Measurements from ENCODE around the gene B9D1. TPM values are rescaled to one million over a fixed set of nuclear protein-coding genes. Genes with fewer than 3 reads are reported as not detected.

Gene B9D1
- total and polyA plus RNA-seq, 2 donors = 14.4 to 14.5 TPM

DNA sequence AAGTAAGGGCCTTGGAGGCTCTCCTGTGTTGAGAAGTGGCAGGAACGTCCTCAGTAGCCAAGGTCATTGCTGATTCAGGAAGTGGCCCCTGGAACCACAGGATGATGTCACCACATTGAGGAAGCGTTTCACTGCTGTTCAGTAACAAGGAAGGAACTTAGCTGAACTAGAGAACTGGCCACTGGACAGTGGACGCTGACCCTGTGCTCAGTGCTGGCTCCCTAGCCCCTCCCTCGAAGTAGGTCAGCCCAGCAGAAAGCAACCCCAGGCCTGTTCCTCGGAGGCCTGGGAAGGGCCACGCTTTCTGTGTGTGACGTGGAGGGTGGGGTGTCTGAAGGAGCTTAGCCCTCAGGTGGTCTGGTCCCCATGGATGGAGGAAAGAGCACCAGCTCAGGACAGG is 58.3 kb downstream of the B9D1 start:
- no peak overlapping the region for H3K4me3 ChIP-seq (ENCODE audit: low read depth, low read length)
- no peak for DNase-seq (ENCODE audit: extremely low spot score)
- H3K36me3 ChIP-seq (ENCODE audit: insufficient read depth) = no peaks in the 10 kb centered on the region
- 75% methylated on average over 7 of the region's 7 CpGs for WGBS
- no peak overlapping the region for H3K27ac ChIP-seq (ENCODE audit: low read depth)
- H3K4me1 ChIP-seq (ENCODE audit: insufficient read depth) = no peaks in the 10 kb centered on the region

GRCh38 chr17:19303367-19303776 is 59.2 kb downstream of the B9D1 start:
- DNase-seq (ENCODE audit: extremely low spot score) = no peak
- Histone ChIP-seq H3K27ac (ENCODE audit: low read depth) (no peak overlapping the region), H3K4me3 (ENCODE audit: low read depth, low read length) (no peak overlapping the region), H3K36me3 (ENCODE audit: insufficient read depth) (no peaks in the 10 kb centered on the region), H3K4me1 (ENCODE audit: insufficient read depth) (no peaks in the 10 kb centered on the region)
- 86% methylated on average over 9 of the region's 9 CpGs for WGBS

DNA sequence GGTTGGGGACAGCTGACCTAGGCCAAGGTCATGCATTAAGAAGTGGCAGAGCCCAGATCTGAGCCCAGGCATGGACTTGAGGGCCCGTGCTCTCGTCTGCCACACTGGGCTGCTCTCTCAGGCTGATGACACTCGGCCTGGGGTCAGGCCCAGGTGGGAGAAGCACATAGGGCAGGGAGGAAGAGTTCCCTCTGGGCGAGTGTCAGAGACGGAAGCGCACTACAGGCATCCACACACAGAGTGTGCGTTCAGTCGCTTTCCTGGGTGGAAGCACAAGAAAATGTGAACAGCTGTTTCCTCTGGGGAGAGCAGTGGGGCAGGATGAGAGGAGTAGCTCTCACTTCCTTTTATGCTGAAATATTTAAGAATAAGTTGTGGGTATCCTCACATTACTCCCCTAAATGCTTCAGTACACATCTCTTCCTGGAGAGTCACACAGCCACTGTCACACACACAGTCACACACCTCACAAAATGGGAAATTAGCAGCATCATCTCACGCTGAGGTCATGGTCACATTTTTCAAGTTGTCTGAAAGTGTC is 59.7 kb downstream of the B9D1 start:
- H3K27ac ChIP-seq (ENCODE audit: low read depth) = no peak overlapping the region
- no peak for DNase-seq (ENCODE audit: extremely low spot score)
- no peaks in the 10 kb centered on the region for H3K4me1 ChIP-seq (ENCODE audit: insufficient read depth)
- no peak overlapping the region for H3K4me3 ChIP-seq (ENCODE audit: low read depth, low read length)
- WGBS = 75% methylated on average over 9 of the region's 9 CpGs
- no peaks in the 10 kb centered on the region for H3K36me3 ChIP-seq (ENCODE audit: insufficient read depth)

- WGBS = 93% methylated on average over 9 of the region's 9 CpGs
- no peaks in the 10 kb centered on the region for H3K4me1 ChIP-seq (ENCODE audit: insufficient read depth)
- H3K27ac ChIP-seq (ENCODE audit: low read depth) = no peak overlapping the region
- no peaks in the 10 kb centered on the region for H3K36me3 ChIP-seq (ENCODE audit: insufficient read depth)
- no peak overlapping the region for H3K4me3 ChIP-seq (ENCODE audit: low read depth, low read length)
- no peak for DNase-seq (ENCODE audit: extremely low spot score)
Measured at GRCh38 chr17:19301973-19302372, 60.5 kb downstream of the B9D1 start.

DNA sequence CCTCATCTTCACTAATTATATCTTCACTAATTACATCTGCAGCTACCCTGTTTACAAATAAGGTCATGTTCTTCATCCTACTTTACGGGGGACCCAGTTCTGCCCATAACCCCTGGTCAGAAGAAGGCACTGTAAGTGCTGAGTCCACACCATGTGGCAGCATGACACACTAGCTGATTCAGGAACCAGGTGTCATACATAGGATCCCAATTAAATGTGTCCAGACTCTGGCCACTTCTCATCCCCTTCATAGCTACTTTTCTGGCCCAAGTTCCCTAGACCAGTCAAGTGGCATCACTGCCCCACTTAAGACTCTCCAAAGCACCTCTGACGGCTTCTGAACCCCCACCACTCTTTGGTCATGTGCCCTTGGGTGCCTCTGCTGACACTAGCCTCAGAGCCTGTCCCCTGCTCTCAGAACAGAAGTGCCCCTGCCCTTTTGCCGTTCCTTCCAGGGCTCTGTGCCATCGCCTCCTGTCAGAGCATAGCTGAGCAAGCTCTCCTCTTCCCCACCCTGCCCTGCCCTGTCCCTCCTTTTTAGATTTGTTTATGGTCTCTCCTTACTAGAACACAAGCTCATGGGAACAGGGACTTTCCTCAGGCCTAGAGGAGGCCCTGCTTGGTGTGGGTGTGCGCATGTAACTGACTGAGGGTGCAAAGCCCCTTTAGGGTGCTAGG is 61.1 kb downstream of the B9D1 start:
- H3K4me1 ChIP-seq (ENCODE audit: insufficient read depth) = no peaks in the 10 kb centered on the region
- H3K4me3 ChIP-seq (ENCODE audit: low read depth, low read length) = no peak overlapping the region
- H3K27ac ChIP-seq (ENCODE audit: low read depth) = no peak overlapping the region
- no peak for DNase-seq (ENCODE audit: extremely low spot score)
- WGBS = 79% methylated on average over 5 of the region's 5 CpGs
- H3K36me3 ChIP-seq (ENCODE audit: insufficient read depth) = no peaks in the 10 kb centered on the region

- Histone ChIP-seq H3K4me1 (ENCODE audit: insufficient read depth) (no peaks in the 10 kb centered on the region), H3K4me3 (ENCODE audit: low read depth, low read length) (no peak overlapping the region), H3K36me3 (ENCODE audit: insufficient read depth) (no peaks in the 10 kb centered on the region), H3K27ac (ENCODE audit: low read depth) (no peak overlapping the region)
- DNase-seq (ENCODE audit: extremely low spot score) = no peak
- 92% methylated on average over 7 of the region's 7 CpGs for WGBS
Measured at GRCh38 chr17:19299866-19300265, 62.7 kb downstream of the B9D1 start.

DNA sequence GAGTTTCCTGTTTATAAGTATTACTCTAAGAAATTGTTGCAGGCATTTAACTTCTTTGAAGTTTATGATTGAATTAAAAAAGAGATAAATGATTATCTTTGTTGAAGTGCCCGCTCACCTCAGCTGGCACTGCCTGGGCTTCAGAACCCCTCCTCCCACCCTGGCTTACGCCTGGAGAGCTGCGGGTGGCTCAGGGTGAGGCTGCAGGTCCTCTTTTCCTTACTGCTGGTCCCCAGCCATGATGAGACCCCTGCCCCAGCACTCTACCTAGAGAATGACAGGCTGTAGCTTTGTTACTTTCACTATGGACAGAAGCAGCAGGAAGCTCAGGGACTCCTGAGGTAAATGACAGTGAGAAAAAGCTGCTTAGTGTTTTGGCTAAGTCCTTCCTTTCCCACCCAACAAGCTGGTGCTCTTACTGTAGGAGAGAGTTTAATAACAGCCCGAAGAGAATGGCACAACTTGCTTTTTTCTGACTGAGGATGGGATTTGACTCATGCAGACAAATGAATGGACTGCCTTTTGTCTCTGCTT is 63.2 kb downstream of the B9D1 start:
- no peak overlapping the region for H3K27ac ChIP-seq (ENCODE audit: low read depth)
- no peaks in the 10 kb centered on the region for H3K4me1 ChIP-seq (ENCODE audit: insufficient read depth)

DNA sequence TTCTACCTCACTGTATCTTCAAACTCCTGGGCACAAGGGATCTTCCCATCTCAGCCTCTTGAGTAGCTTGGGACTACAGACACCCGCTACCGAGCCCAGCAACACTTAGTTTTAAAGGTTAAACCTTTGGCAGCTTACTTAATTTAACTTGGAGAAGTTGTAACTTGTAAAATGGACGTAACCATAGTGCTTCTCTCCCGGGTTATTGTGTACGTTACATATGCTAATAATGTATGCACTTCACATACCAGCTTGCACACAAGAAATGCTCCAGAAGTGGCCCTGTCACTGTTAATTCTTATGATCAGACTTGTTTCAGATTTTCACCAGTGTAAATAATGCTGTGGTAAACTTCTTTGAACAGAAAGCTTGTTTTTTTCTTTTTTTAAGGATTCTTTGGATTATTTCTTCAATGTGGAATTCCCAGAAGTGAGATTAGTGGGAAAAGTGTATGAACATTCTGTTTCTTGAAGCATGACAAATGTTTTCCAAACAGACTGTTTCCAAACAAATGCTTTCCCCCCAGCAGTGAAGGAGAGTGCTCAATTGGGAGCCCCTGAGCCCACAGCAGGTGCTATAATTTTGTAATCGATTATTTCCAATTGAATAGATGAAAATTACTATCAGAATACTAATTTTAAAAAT is 63.8 kb downstream of the B9D1 start:
- no peak for DNase-seq (ENCODE audit: extremely low spot score)
- Histone ChIP-seq H3K4me1 (ENCODE audit: insufficient read depth) (no peaks in the 10 kb centered on the region), H3K27ac (ENCODE audit: low read depth) (no peak overlapping the region), H3K36me3 (ENCODE audit: insufficient read depth) (no peaks in the 10 kb centered on the region), H3K4me3 (ENCODE audit: low read depth, low read length) (no peak overlapping the region)
- 70% methylated on average over 6 of the region's 6 CpGs for WGBS

More for the DNA sequence above, 63.2 kb downstream of the B9D1 start:
- 85% methylated on average over 4 of the region's 4 CpGs for WGBS
- Histone ChIP-seq H3K36me3 (ENCODE audit: insufficient read depth) (no peaks in the 10 kb centered on the region), H3K4me3 (ENCODE audit: low read depth, low read length) (no peak overlapping the region)
- no peak for DNase-seq (ENCODE audit: extremely low spot score)

- H3K4me1 ChIP-seq (ENCODE audit: insufficient read depth) = no peaks in the 10 kb centered on the region
- 71% methylated on average over 11 of the region's 11 CpGs for WGBS
- H3K27ac ChIP-seq (ENCODE audit: low read depth) = no peak overlapping the region
- no peak overlapping the region for H3K4me3 ChIP-seq (ENCODE audit: low read depth, low read length)
- H3K36me3 ChIP-seq (ENCODE audit: insufficient read depth) = no peaks in the 10 kb centered on the region
- no peak for DNase-seq (ENCODE audit: extremely low spot score)
Measured at GRCh38 chr17:19296786-19297778, 65.4 kb downstream of the B9D1 start.

DNA sequence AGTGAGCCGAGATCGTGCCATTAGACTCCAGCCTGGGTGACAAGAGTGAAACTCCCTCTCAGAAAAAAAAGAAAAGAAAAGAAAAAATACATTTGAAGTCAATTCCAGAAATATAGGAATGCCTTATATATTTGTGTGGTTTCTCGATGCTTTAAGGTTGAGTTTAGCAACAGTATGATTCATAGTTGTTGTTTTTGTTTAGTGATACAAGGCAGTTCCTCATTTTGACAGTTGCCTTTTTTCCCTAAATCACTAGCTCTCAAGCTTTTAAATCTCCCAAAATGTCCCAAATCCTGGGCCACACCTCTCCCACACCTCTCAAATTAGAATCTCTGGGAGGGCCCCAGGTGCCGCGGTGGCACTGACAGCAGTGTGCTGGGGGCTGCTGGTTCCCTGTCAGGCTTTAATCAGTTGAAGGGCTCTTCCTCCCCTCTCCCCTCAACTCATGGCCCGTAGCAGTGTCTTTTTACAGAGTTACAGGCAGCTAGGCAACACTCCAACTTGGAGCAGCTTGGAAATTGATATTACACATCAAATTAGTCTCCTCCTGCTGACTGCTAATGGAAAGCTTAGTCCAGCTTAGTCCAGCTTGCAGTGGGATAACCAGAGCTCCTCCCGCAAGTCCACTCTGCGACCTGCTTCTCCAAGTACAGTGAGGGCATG is 66.9 kb downstream of the B9D1 start:
- WGBS = 80% methylated on average over 8 of the region's 8 CpGs
- no peak overlapping the region for H3K4me3 ChIP-seq (ENCODE audit: low read depth, low read length)
- no peaks in the 10 kb centered on the region for H3K4me1 ChIP-seq (ENCODE audit: insufficient read depth)
- no peak overlapping the region for H3K27ac ChIP-seq (ENCODE audit: low read depth)
- no peaks in the 10 kb centered on the region for H3K36me3 ChIP-seq (ENCODE audit: insufficient read depth)
- DNase-seq (ENCODE audit: extremely low spot score) = no peak

DNA sequence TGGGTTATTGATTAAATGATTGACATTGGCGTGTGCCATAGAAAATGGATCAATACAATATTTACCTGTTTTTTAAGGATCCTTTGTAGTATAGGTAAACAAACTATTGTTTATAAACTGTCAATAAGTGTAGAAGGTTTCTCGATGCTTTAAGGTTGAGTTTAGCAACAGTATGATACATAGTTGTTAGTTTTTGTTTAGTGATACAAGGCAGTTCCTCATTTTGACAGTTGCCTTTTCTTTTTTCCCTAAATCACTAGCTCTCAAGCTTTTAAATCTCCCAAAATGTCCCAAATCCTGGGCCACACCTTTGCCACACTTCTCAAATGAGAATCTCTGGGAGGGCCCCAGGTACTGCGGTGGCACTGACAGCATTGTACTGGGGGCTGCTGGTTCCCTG is 68.1 kb downstream of the B9D1 start:
- Histone ChIP-seq H3K27ac (ENCODE audit: low read depth) (no peak overlapping the region), H3K36me3 (ENCODE audit: insufficient read depth) (no peaks in the 10 kb centered on the region), H3K4me3 (ENCODE audit: low read depth, low read length) (no peak overlapping the region), H3K4me1 (ENCODE audit: insufficient read depth) (no peaks in the 10 kb centered on the region)
- WGBS = 89% methylated on average over 3 of the region's 3 CpGs
- no peak for DNase-seq (ENCODE audit: extremely low spot score)

Data from urinary bladder (tissue), 4 donors.